Measurements from ENCODE around the gene HELZ2.

The HELZ2 gene

GRCh38 chr20:63592661-63593060 is 18.6 kb upstream of the HELZ2 start:
- ChIA-PET POLR2A (no interaction called here), CTCF (no interaction called here)
- no peak for TF ChIP-seq CTCF (IDR thresholded peaks at IDR 0.05; ENCODE audit: insufficient read depth, low read length, missing control alignments)
- H3K4me3 ChIP-seq (ENCODE audit: low read depth, low read length): no peak overlapping the region
- DNase-seq (ENCODE audit: low read depth, low spot score): no peak

GRCh38 chr20:63591786-63592355 is 17.8 kb upstream of the HELZ2 start:
- TF ChIP-seq CTCF (IDR thresholded peaks at IDR 0.05; ENCODE audit: insufficient read depth, low read length, missing control alignments): no peak
- H3K4me3 ChIP-seq (ENCODE audit: low read depth, low read length): no peak overlapping the region
- DNase-seq (ENCODE audit: low read depth, low spot score): no peak
- ChIA-PET CTCF (no interaction called here), POLR2A (no interaction called here)

GRCh38 chr20:63591147-63591533 is 17.1 kb upstream of the HELZ2 start:
- CTCF ChIA-PET: no interaction called here

GRCh38 chr20:63590218-63591146 is 16.4 kb upstream of the HELZ2 start:
- ChIA-PET POLR2A (no interaction called here), CTCF (no interaction called here)
- H3K4me3 ChIP-seq (ENCODE audit: low read depth, low read length): no peak overlapping the region
- DNase-seq (ENCODE audit: low read depth, low spot score): no peak
- no peak for TF ChIP-seq CTCF (IDR thresholded peaks at IDR 0.05; ENCODE audit: insufficient read depth, low read length, missing control alignments)

More at GRCh38 chr20:63591147-63591533, 17.1 kb upstream of the HELZ2 start:
- TF ChIP-seq CTCF (IDR thresholded peaks at IDR 0.05; ENCODE audit: insufficient read depth, low read length, missing control alignments): no peak
- H3K4me3 ChIP-seq (ENCODE audit: low read depth, low read length): no peak overlapping the region
- DNase-seq (ENCODE audit: low read depth, low spot score): no peak
- POLR2A ChIA-PET: no interaction called here

GRCh38 chr20:63589261-63590217 is 15.5 kb upstream of the HELZ2 start:
- DNase-seq (ENCODE audit: low read depth, low spot score): no peak
- TF ChIP-seq CTCF (IDR thresholded peaks at IDR 0.05; ENCODE audit: insufficient read depth, low read length, missing control alignments): no peak
- POLR2A ChIA-PET: interaction anchor here (0.7 kb wide), 1 partner anchor 150 kb away, joined by 3 read pairs; the partner anchor contains the start of gene SLC2A4RG
- H3K4me3 ChIP-seq (ENCODE audit: low read depth, low read length): no peak overlapping the region
- CTCF ChIA-PET: no interaction called here
